OCI-LY3 (cell line): Measurements from ENCODE around the gene CFAP221.

ENCODE experiments used
- CTCF ChIP-seq: fragments of 200-600, 300-600 bp; sonication (generic); IDR thresholded peaks from 2 replicates; pipeline ENCODE4 v1.5.1; 2014; ENCODE audit warnings: antibody characterized with exemption, low read length, low read depth
- EZH2phosphoT487 ChIP-seq: fragments of 200-600 bp; shearing (Covaris generic); IDR thresholded peaks from 2 replicates; pipeline ENCODE4 v1.6.1; 2018; ENCODE audit warnings: antibody characterized with exemption, mixed run types, low read depth

DNA sequence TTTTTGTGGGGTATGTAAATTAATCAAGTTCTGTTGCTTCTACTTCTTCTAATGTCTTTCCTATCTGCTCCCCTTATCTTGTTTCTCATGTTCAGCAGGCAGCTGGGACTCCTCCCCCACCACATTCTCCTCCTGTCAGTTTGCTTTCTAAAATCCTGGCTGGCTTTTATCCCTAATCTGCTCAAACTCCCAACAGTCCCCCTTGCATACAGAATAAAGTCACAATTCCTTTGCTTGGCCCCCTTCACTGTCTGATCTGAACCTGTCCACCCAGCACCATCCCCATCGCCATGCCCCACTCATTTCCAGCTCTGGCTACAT is 2.2 kb downstream of the CFAP221 start:
- no peak for TF ChIP-seq CTCF
- TF ChIP-seq EZH2phosphoT487 = no peak
